GM12801 (cell line): ENCODE results near the gene C16orf86.

ENCODE experiments used
- TF ChIP-seq, protein P1 (sequence below): IDR thresholded peaks from one replicate; pipeline ENCODE4 v1.5.1; 2011; ENCODE audit warnings: control low read depth; ENCODE audit not compliant: insufficient read length; ENCODE audit errors: extremely low read depth

The C16orf86 gene

DNA sequence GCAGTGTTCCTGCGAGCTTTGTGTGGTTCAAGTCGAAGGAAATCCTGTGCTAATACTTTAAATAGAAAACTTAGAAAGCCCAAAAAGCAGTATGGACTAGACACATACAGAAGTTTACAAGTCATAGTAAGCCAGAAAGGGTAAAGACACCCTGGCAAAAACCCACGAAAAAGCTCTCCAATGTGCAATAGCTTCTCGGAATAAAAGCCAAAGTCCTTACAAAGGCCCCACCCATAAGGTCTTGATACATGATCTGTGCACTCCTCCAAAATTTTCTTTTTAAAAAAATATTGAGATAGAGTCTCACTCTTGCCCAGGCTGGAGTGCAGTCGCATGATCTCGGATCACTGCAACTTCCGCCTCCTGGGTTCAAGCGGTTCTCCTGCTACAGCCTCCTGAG lies 10.3 kb downstream of the C16orf86 start:
- TF ChIP-seq, protein P1, sequence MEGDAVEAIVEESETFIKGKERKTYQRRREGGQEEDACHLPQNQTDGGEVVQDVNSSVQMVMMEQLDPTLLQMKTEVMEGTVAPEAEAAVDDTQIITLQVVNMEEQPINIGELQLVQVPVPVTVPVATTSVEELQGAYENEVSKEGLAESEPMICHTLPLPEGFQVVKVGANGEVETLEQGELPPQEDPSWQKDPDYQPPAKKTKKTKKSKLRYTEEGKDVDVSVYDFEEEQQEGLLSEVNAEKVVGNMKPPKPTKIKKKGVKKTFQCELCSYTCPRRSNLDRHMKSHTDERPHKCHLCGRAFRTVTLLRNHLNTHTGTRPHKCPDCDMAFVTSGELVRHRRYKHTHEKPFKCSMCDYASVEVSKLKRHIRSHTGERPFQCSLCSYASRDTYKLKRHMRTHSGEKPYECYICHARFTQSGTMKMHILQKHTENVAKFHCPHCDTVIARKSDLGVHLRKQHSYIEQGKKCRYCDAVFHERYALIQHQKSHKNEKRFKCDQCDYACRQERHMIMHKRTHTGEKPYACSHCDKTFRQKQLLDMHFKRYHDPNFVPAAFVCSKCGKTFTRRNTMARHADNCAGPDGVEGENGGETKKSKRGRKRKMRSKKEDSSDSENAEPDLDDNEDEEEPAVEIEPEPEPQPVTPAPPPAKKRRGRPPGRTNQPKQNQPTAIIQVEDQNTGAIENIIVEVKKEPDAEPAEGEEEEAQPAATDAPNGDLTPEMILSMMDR = no peak

DNA sequence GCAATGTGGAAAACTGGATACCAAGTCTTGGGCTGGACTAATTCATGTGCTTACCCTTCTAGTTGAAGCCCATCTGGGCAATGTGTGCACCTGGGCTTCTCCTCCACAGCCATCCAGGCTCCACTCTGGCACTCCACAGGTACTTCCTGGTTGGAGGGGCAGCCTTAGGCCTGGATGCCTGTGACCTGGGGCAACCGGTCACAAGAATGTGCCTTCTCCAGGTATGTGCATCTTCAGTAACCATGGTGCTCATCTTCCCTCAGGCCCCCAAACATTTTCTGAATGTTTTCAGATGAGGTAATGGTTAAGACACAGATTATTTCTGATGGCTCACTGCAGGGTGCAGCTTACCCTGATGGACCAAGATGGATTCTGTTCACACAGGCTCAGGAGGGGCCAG lies 11.1 kb downstream of the C16orf86 start:
- TF ChIP-seq, protein P1 = no peak

DNA sequence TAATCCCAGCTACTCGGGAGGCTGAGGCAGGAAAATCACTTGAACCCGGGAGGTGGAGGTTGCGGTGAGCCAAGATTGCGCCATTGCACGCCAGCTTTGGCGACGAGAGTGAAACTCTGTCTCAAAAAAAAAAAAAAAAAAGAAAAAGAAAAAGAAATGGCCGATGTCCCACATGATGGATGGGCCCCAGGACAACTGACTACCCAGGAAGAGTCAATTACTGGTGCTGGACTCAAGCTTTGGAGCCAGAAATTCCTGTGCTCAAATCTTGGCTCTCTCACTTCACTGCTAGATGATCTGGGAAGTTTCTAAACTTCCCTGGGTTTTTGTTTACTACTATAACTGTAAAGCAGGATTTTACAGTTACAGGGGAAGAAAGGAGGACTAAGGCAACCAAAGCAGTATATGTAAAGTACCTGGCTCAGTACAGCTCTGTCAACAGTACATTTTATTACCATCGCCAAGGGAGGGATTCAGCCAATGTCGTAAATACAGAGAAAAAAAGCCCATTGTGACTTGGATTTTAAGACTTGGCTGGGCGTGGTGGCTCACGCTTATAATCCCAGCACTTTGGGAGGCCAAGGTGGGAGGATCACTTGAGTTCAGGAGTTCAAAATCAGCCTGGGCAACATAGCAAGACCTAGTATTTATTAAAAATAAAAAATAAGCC lies 11.9 kb downstream of the C16orf86 start:
- TF ChIP-seq, protein P1 = no peak

DNA sequence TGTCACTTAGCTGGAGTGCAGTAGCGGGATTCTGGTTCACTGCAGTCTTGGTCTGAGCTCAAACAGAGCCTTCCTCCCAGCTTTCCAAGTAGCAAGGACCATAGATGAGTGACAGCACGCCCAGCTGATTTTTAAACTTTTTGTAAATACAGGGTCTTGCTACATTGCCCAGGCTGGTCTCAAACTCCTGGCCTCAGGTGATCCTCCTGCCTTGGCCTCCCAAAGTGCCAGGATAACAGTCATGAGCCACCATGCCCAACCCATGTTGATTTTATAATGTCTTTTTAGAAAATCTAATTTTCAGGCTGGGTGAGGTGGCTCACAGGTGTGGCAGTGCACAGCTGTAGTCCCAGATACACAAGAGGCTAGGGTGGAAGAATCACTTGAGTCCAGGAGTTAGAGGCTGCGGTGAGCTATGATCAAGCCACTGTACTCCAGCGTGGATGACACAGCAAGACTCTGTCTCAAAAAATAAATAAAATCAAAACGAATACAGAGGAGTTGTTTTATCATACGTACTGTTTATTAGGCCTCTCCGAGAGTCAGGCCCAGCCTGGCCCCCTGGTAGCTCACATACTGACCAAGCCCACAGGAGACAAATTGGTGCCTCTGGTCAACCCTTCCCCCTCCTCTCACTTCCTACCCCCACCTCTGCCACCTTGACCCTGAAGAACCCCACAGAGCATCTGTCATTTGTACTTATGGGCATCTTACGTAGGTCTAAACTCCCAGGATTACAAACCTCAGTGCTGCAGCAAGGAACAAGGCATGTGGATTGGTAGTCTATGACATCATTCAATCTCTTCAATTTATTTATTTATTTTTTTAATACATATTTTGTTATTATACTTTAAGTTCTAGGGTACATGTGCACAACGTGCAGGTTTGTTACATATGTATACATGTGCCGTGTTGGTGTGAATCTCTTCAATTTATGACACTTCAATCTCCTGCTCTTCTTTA lies 13.6 kb downstream of the C16orf86 start:
- TF ChIP-seq, protein P1 = no peak

DNA sequence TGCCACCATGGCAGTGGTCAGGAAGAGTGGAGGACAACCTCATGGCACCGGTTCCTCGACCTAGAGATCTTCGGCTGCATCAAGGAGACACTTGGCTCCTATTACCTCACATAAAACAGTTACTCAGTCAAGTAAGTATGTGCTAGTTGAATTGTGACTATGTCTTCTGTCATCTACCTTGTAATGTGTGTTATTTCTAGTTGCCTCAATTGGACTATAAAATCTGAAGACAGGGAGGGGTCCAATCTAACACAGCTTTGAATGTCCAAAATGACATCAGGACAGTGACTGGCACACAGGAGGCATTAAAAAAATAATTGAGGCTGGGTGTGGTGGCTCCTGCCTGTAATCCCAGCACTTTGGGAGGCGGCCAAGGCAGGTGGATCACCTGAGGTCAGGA lies 17.2 kb downstream of the C16orf86 start:
- TF ChIP-seq, protein P1 = no peak

DNA sequence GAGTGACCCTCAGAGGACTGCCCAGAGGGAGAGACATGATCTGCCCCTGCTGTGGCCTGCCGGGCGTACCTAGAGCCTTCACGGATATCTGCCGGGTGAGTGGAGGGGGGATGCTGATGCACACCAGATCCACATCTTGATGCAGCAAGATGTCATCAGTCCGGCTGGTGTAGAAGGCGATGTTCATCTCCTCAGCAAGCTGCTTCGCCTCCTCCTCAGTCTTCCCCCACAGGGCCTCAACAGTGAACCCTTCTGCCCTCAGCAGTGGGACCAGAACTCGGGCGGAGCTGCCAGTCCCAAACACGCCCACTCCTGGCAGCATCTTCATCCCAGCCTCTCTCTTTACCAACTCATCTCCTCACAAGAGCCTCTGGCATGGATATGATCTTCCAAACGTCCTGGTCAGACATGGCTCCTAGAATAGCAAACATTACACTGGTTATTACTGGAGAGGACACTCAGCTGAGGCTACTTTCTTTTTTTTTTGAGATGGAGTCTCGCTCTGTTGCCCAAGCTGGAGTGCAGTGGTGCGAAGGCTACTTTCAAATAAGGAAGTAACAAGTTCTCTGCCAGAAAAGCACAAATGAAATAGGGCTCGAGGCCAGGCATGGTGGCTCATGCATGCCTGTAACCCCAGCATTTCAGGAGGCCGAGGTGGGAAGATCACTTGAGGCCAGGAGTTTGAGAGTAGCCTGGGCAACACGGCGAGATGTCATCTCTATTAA lies 18.9 kb downstream of the C16orf86 start:
- TF ChIP-seq, protein P1 = no peak

DNA sequence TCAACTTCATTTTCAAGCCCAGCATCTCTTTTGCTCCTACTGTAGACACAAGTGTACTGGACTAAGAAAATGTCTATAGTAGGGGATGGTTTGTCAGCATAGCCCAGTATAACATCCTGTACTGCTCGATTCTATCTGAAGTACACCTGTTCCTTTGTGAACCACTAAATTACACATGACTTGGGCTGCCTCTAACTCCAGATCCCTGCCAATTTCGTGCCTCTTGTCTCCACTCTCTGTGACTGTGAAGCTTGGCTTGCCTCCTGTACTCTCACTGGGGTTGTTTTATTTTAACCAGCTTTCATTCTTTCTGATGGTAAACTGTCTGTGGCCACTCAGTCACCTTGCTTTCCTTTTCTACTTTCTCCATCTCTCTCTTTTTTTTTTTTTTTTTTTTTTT lies 28.0 kb downstream of the C16orf86 start:
- TF ChIP-seq, protein P1 = no peak
